ENCODE measurements around the gene FN3KRP. TPM values are rescaled to one million over a fixed set of nuclear protein-coding genes. Genes with fewer than 3 reads are reported as not detected.

FN3KRP gene
- total and polyA plus RNA-seq, 4 donors: 10.1 to 15.5 (median 11.0) TPM

DNA sequence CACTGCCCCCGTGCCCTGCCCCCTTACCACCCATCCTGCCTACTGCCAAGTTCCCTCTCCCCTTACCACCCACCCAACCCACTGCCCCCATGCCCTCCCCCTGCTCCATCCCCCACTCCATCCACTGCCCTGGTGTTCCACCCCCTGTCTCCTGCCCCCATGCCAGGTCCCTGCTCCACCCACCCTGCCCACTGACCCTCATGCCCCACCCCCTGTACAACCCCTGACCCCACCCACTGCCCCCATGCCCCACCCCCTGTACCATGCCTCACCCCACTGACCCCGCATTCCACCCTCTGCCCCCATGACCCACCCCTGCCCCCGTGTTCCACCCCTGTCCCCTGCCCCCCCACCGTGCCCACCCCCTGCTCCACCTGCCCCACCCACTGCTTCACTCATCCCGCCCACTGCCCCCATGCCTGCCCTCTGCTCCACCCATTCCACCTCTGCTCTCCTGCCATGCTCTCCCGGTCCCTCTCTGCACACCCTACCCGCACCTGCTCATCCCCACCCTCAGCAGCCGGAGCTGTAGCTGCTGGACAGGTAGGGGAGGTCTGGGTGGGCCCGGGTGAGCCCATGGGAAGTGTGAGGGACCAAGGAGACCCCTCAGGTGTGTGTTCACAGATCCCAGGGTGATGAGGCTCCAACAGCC, 7.4 kb upstream of the FN3KRP start (continued):
- TF ChIP-seq, protein P1, sequence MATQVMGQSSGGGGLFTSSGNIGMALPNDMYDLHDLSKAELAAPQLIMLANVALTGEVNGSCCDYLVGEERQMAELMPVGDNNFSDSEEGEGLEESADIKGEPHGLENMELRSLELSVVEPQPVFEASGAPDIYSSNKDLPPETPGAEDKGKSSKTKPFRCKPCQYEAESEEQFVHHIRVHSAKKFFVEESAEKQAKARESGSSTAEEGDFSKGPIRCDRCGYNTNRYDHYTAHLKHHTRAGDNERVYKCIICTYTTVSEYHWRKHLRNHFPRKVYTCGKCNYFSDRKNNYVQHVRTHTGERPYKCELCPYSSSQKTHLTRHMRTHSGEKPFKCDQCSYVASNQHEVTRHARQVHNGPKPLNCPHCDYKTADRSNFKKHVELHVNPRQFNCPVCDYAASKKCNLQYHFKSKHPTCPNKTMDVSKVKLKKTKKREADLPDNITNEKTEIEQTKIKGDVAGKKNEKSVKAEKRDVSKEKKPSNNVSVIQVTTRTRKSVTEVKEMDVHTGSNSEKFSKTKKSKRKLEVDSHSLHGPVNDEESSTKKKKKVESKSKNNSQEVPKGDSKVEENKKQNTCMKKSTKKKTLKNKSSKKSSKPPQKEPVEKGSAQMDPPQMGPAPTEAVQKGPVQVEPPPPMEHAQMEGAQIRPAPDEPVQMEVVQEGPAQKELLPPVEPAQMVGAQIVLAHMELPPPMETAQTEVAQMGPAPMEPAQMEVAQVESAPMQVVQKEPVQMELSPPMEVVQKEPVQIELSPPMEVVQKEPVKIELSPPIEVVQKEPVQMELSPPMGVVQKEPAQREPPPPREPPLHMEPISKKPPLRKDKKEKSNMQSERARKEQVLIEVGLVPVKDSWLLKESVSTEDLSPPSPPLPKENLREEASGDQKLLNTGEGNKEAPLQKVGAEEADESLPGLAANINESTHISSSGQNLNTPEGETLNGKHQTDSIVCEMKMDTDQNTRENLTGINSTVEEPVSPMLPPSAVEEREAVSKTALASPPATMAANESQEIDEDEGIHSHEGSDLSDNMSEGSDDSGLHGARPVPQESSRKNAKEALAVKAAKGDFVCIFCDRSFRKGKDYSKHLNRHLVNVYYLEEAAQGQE (IDR thresholded peaks at IDR 0.05): no peak

DNA sequence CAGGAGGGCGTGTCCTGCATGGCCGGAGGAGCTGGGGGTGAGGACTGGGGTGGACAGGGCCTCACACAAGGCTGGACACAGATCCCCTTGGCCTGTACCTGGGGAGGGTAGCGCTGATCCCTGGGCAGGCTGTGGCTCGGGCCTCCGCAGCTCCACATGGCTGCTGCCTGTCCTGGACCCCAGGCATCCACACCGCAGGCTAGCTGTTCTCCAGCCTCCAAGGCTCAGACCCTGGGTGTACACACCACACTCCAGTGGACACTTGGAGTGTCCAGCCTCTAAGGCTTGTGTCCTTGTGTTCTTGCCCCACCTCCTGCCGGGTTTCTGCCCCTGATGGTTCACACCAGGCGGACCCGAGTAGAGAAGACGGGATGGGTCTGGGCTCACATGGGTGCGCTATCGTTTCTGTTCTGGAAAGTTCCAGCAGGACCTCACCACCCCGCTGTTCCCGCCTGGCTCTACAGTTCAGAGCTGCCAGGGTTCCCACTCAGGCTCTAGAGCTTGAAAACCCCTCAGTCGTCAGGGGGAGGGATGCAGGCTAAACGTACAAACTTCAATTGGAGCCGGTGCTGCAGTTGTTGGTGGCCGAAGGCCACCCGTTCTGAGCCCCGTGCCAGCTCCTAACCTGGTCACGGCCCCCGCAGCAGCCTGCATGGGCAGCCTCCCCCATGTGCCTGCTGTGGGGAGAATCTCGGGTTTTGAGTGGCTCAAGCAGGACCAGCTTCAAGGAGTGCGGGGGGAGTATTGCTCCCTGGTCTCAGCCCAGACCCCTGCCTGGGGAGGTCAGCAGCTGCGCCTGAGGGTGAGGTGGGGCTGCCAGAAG, 6.6 kb upstream of the FN3KRP start:
- Histone ChIP-seq H3K27ac (ENCODE audit: low read depth in 1 of 2, low read length in 2 of 2) (no peak overlapping the region), H3K9ac (ENCODE audit: low read depth in 1 of 2, low read length in 2 of 2) (no peak overlapping the region), H3K4me3 (ENCODE audit: low read depth in 1 of 3, low read length in 3 of 3) (no peak overlapping the region), H3K4me1 (ENCODE audit: control insufficient read depth in 4 of 4, insufficient read depth in 4 of 4, low read length in 3 of 4) (peaks cover 0 to under 1% (median under 1%) of the 10 kb centered on the region in 4 donors), H3K9me3 (ENCODE audit: control insufficient read depth in 4 of 4, low read length in 3 of 4) (no peaks in the 10 kb centered on the region), H3K27me3 (ENCODE audit: control insufficient read depth in 4 of 4, insufficient read depth in 4 of 4, low read length in 3 of 4) (no peaks in the 10 kb centered on the region), H3K36me3 (ENCODE audit: control insufficient read depth in 4 of 4, insufficient read depth in 3 of 4, low read depth in 1 of 4, low read length in 3 of 4) (no peaks in the 10 kb centered on the region)
- WGBS: 89% methylated on average over 25 of the region's 25 CpGs
- DNase-seq (ENCODE audit: low spot score): no peak
- no peak for TF ChIP-seq YY1 (IDR thresholded peaks at IDR 0.05)
- TF ChIP-seq JUND (IDR thresholded peaks at IDR 0.05): no peak
- TF ChIP-seq, protein P2, sequence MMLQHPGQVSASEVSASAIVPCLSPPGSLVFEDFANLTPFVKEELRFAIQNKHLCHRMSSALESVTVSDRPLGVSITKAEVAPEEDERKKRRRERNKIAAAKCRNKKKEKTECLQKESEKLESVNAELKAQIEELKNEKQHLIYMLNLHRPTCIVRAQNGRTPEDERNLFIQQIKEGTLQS (IDR thresholded peaks at IDR 0.05): no peak

DNA sequence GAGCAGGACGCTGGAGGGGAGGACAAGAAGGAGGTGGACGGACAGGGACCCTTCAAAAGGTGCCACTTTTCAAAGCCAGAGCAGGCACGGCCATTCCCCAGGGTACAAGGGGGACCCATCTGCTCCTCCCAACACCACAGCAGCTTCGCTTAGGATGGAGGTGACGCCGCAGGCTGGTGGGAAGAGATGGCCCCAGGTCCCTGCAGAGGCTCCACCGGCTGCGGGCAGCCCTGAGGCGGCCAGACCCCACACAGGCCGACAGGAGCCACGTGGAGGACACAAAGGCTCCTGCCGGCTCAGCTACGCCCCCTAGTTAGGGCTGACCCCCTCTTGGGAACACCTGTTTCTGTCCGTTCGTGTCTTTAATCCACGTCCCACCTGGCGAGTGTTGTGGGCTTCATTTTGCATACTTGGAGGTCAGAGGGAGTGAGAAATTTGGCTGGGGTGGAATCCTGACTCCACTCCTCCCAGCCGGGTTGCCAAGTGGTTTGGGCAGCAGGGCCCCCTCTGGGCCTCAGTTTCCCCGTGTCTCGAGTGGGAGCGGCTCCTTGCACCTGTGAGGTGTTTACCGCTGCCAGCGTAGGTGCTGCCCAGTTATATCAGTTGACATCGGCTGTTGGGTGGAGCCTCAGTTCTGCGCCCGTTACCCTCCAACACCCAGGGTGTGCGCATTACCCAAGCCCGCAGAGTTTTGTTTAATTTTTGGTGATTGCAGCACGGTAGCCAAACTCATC, 5.8 kb upstream of the FN3KRP start:
- DNase-seq (ENCODE audit: low spot score): no peak
- WGBS: 77% methylated on average over 29 of the region's 29 CpGs
- Histone ChIP-seq H3K9ac (ENCODE audit: low read depth in 1 of 2, low read length in 2 of 2) (no peak overlapping the region), H3K4me1 (ENCODE audit: control insufficient read depth in 4 of 4, insufficient read depth in 4 of 4, low read length in 3 of 4) (peaks cover under 1 to 4% (median 1%) of the 10 kb centered on the region in 4 donors), H3K9me3 (ENCODE audit: control insufficient read depth in 4 of 4, low read length in 3 of 4) (no peaks in the 10 kb centered on the region), H3K4me3 (ENCODE audit: low read depth in 1 of 3, low read length in 3 of 3) (no peak overlapping the region), H3K27ac (ENCODE audit: low read depth in 1 of 2, low read length in 2 of 2) (no peak overlapping the region), H3K27me3 (ENCODE audit: control insufficient read depth in 4 of 4, insufficient read depth in 4 of 4, low read length in 3 of 4) (no peaks in the 10 kb centered on the region), H3K36me3 (ENCODE audit: control insufficient read depth in 4 of 4, insufficient read depth in 3 of 4, low read depth in 1 of 4, low read length in 3 of 4) (no peaks in the 10 kb centered on the region)
- TF ChIP-seq, protein P1 (IDR thresholded peaks at IDR 0.05): no peak
- TF ChIP-seq TAF1 (conservative IDR thresholded peaks at IDR 0.05): no peak
- TF ChIP-seq, protein P3, sequence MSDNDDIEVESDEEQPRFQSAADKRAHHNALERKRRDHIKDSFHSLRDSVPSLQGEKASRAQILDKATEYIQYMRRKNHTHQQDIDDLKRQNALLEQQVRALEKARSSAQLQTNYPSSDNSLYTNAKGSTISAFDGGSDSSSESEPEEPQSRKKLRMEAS (IDR thresholded peaks at IDR 0.05): no peak
- no peak for TF ChIP-seq SP1 (IDR thresholded peaks at IDR 0.05)
- TF ChIP-seq YY1 (IDR thresholded peaks at IDR 0.05): no peak
- TF ChIP-seq, protein P4, sequence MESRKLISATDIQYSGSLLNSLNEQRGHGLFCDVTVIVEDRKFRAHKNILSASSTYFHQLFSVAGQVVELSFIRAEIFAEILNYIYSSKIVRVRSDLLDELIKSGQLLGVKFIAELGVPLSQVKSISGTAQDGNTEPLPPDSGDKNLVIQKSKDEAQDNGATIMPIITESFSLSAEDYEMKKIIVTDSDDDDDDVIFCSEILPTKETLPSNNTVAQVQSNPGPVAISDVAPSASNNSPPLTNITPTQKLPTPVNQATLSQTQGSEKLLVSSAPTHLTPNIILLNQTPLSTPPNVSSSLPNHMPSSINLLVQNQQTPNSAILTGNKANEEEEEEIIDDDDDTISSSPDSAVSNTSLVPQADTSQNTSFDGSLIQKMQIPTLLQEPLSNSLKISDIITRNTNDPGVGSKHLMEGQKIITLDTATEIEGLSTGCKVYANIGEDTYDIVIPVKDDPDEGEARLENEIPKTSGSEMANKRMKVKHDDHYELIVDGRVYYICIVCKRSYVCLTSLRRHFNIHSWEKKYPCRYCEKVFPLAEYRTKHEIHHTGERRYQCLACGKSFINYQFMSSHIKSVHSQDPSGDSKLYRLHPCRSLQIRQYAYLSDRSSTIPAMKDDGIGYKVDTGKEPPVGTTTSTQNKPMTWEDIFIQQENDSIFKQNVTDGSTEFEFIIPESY (IDR thresholded peaks at IDR 0.05): no peak
- TF ChIP-seq RAD21 (IDR thresholded peaks at IDR 0.05): no peak
- TF ChIP-seq HNF4G (IDR thresholded peaks at IDR 0.05): no peak
- no peak for TF ChIP-seq FOXA1 (IDR thresholded peaks at IDR 0.05)

All from liver (tissue), 9 donors.